ENCODE data around the gene AKT3. TPM values are rescaled to one million over a fixed set of nuclear protein-coding genes. Genes with fewer than 3 reads are reported as not detected.

AKT3 gene
- total and polyA plus RNA-seq, 3 donors from 2014 or later: 32.3 to 70.9 (median 61.8) TPM

- no peak for DNase-seq
- no peak for TF ChIP-seq POLR2A (IDR thresholded peaks at IDR 0.05)
- TF ChIP-seq, protein P1, sequence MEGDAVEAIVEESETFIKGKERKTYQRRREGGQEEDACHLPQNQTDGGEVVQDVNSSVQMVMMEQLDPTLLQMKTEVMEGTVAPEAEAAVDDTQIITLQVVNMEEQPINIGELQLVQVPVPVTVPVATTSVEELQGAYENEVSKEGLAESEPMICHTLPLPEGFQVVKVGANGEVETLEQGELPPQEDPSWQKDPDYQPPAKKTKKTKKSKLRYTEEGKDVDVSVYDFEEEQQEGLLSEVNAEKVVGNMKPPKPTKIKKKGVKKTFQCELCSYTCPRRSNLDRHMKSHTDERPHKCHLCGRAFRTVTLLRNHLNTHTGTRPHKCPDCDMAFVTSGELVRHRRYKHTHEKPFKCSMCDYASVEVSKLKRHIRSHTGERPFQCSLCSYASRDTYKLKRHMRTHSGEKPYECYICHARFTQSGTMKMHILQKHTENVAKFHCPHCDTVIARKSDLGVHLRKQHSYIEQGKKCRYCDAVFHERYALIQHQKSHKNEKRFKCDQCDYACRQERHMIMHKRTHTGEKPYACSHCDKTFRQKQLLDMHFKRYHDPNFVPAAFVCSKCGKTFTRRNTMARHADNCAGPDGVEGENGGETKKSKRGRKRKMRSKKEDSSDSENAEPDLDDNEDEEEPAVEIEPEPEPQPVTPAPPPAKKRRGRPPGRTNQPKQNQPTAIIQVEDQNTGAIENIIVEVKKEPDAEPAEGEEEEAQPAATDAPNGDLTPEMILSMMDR (IDR thresholded peaks at IDR 0.05): no peak
- H3K27me3 ChIP-seq: no peaks in the 10 kb centered on the region
- no peaks in the 10 kb centered on the region for H3K36me3 ChIP-seq (ENCODE audit: low read depth, missing control alignments)
- intact Hi-C loops (cut with DNase I; ENCODE audit: low total_unique reads): no loop called here
- H3K27ac ChIP-seq: no peak overlapping the region
- H3K4me3 ChIP-seq: no peak overlapping the region
- H3K9me3 ChIP-seq: no peaks in the 10 kb centered on the region
- no peaks in the 10 kb centered on the region for H3K4me1 ChIP-seq
- WGBS, 2 donors: 0% methylated on average over 1 of the region's 1 CpG
Observed at GRCh38 chr1:243546457-243546856, 303.6 kb downstream of the AKT3 start.

DNA sequence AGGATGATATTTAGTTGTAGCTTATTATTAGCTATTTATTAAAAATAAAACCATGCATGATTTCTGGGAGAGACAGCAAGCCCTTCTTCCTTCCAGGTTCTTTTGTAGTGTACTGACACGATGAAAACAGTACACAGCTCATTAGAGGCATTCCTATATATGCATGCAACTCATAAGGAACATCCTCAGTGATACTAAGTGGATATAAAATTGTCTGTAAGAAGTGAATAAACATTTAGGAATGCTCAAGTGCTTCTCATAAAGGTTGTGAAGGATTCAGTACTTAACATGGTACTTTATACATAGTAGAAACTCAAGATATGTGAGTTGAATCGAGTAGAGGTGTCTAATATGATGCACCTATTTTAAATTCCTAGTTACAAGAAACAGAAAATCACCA, 306.5 kb downstream of the AKT3 start:
- TF ChIP-seq POLR2A (IDR thresholded peaks at IDR 0.05): no peak
- TF ChIP-seq, protein P1 (IDR thresholded peaks at IDR 0.05): no peak
- 91 to 94% methylated on average over 2 of the region's 2 CpGs for WGBS, 2 donors
- no peak overlapping the region for H3K27ac ChIP-seq

GRCh38 chr1:243542739-243543415, 307.2 kb downstream of the AKT3 start:
- no peaks in the 10 kb centered on the region for H3K27me3 ChIP-seq
- no peaks in the 10 kb centered on the region for H3K4me1 ChIP-seq
- no peaks in the 10 kb centered on the region for H3K36me3 ChIP-seq (ENCODE audit: low read depth, missing control alignments)
- 80 to 82% methylated on average over 7 of the region's 7 CpGs for WGBS, 2 donors
- no peak overlapping the region for H3K27ac ChIP-seq
- no peak for DNase-seq
- TF ChIP-seq, protein P1 (IDR thresholded peaks at IDR 0.05): no peak
- no peaks in the 10 kb centered on the region for H3K9me3 ChIP-seq
- H3K4me3 ChIP-seq: no peak overlapping the region
- intact Hi-C loops (cut with DNase I; ENCODE audit: low total_unique reads): no loop called here

More for the DNA sequence above, 306.5 kb downstream of the AKT3 start:
- H3K4me3 ChIP-seq: no peak overlapping the region
- H3K36me3 ChIP-seq (ENCODE audit: low read depth, missing control alignments): no peaks in the 10 kb centered on the region
- DNase-seq: no peak
- intact Hi-C loops (cut with DNase I; ENCODE audit: low total_unique reads): no loop called here
- no peaks in the 10 kb centered on the region for H3K27me3 ChIP-seq
- no peaks in the 10 kb centered on the region for H3K9me3 ChIP-seq
- no peaks in the 10 kb centered on the region for H3K4me1 ChIP-seq

DNA sequence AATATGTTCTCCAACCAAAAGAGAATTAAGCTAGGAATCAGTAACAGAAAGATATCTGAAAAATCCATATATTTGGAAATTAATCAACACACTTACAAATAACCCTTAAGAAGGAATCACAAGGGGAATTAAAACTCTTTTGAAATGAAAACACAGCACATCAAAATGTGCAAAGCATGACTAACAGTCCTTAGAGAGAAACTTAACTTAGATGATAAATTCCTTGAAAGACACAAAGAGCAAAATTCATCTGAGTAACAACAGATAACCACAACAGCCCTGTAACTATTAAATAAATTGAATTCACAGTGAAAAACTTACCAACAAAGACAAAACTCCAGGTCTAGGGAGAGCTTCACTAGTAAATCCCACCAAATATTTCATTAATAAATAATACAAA, 310.4 kb downstream of the AKT3 start:
- Histone ChIP-seq H3K27ac (no peak overlapping the region), H3K27me3 (no peaks in the 10 kb centered on the region), H3K9me3 (no peaks in the 10 kb centered on the region), H3K36me3 (ENCODE audit: low read depth, missing control alignments) (no peaks in the 10 kb centered on the region), H3K4me1 (no peaks in the 10 kb centered on the region), H3K4me3 (no peak overlapping the region)
- DNase-seq: no peak
- intact Hi-C loops (cut with DNase I; ENCODE audit: low total_unique reads): no loop called here
- TF ChIP-seq, protein P1 (IDR thresholded peaks at IDR 0.05): no peak
- TF ChIP-seq POLR2A (IDR thresholded peaks at IDR 0.05): no peak

GRCh38 chr1:243535014-243535413, 315.0 kb downstream of the AKT3 start:
- H3K4me1 ChIP-seq: no peaks in the 10 kb centered on the region
- 100% methylated on average over 1 of the region's 1 CpG for WGBS, 2 donors
- H3K27me3 ChIP-seq: no peaks in the 10 kb centered on the region
- no peak for TF ChIP-seq POLR2A (IDR thresholded peaks at IDR 0.05)
- TF ChIP-seq, protein P1 (IDR thresholded peaks at IDR 0.05): no peak
- H3K4me3 ChIP-seq: no peak overlapping the region
- intact Hi-C loops (cut with DNase I; ENCODE audit: low total_unique reads): no loop called here
- no peaks in the 10 kb centered on the region for H3K9me3 ChIP-seq
- DNase-seq: no peak
- H3K36me3 ChIP-seq (ENCODE audit: low read depth, missing control alignments): no peaks in the 10 kb centered on the region
- H3K27ac ChIP-seq: no peak overlapping the region
